Peyer's patch (tissue), 4 donors: ENCODE results near the gene ACAT2. TPM values are rescaled to one million over a fixed set of nuclear protein-coding genes. Genes with fewer than 3 reads are reported as not detected.
A peak's percentile ranks its signal among the peaks of the same experiment; 100 is the strongest.
"Not testable (repeated sequence)": the region's sequence is repeated elsewhere in the genome, so short reads cannot be mapped to it uniquely, and the experiment has no call there.

Experiments
- DNase-seq, 3 donors: peaks; one replicate each; pipeline ENCODE4 v3.0.0-alpha.2; 2017 to 2019
- H3K27ac ChIP-seq, 4 donors: fragments of 200-600 bp; sonication (generic); one replicate each; pipeline ENCODE4 v1.5.1; 2016 to 2019
- H3K27me3 ChIP-seq, 2 donors: fragments of 200-600 bp; sonication (generic); one replicate each; pipeline ENCODE4 v1.5.1; 2019
- H3K36me3 ChIP-seq, 3 donors: fragments of 200-600 bp; sonication (generic); one replicate each; pipeline ENCODE4 v1.5.1; 2016 to 2019
- H3K4me1 ChIP-seq, 4 donors: fragments of 200-600 bp; sonication (generic); one replicate each; pipeline ENCODE4 v1.5.1; 2016 to 2019
- H3K4me3 ChIP-seq, 4 donors: fragments of 200-600 bp; sonication (generic); 1 replicate in 3 of 4; 2 replicates in 1 of 4; pipeline ENCODE4 v1.5.1; 2016 to 2019; ENCODE audit warnings: mild to moderate bottlenecking in 1 of 4
- H3K9me3 ChIP-seq, 4 donors: fragments of 200-600 bp; sonication (generic); one replicate each; pipeline ENCODE4 v1.5.1; 2016 to 2019; ENCODE audit warnings: mild to moderate bottlenecking in 1 of 4
- CTCF ChIP-seq, 6 experiments: fragments of 450-650 bp in 4 of 6; fragments of 200-600 bp in 2 of 6; sonication (generic) in 1 of 6; IDR thresholded peaks; one replicate each; pipeline ENCODE4 v1.5.1; 2017 to 2019; ENCODE audit warnings: antibody characterized with exemption in 6 of 6, mild to moderate bottlenecking in 3 of 6, moderate library complexity in 1 of 6
- POLR2A ChIP-seq, 2 donors: fragments of 450-650 bp; IDR thresholded peaks; one replicate each; pipeline ENCODE4 v1.5.1; 2017; ENCODE audit warnings: antibody characterized with exemption in 2 of 2, mild to moderate bottlenecking in 2 of 2, moderate library complexity in 2 of 2
- total RNA-seq, 4 donors: library from RNA; depleted of rRNA; stranded (reverse); fragments of >200 nt; gene quantifications; one replicate each; pipeline ENCODE4 v1.1.0, GENCODE V29; 2016

The ACAT2 gene
- total RNA-seq, 4 donors from 2014 or later: 6.6 to 22.2 (median 16.5) TPM

DNA sequence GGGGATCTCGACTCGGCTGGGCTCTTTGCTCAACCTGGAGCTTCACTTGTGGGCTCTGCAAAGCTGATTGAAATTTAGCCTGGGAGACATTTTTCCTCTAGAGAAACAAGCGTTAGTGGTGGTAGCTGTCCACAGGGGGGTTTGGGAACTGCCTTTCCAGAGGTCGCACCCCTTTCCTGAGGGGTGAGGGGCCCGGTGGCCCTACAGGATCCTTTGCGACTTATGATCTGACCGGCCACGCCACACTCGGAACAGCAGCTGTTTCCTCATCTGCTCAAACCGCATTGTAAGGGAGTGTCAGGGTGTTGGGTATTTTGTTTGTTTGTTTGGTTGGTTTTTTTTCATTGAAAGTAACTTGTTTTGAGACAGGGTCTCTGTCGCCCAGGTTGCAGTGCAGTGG, 59.3 kb downstream of the ACAT2 start:
- Histone ChIP-seq H3K9me3 (no peaks in the 10 kb centered on the region), H3K36me3 (no peaks in the 10 kb centered on the region), H3K27me3 (no peaks in the 10 kb centered on the region), H3K4me3 (no peak overlapping the region), H3K27ac (no peak overlapping the region), H3K4me1 (no peaks in the 10 kb centered on the region)
- TF ChIP-seq CTCF (IDR thresholded peaks at IDR 0.05) (no peak), POLR2A (IDR thresholded peaks at IDR 0.05) (no peak)
- DNase-seq: no peak

DNA sequence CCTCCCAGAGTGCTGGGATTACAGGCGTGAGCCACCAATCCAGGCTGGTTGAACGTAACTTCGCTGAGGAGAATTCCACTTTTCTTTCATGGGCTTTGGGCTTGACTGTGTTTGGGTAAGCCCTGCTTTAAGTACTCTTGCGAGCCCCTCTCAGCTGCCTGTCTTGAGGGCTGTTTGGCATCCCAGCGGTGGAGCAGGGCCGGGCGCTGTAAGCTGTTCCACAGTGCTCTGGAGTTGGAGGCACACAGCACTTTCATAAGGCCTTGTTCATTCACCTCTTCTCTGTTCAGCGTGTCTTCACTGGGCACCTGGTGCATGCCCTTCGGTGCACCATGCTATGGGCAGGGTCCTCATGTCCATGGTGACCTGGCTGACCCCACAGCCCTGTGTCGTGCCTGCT, 59.9 kb downstream of the ACAT2 start:
- DNase-seq: no peak
- H3K9me3 ChIP-seq: no peaks in the 10 kb centered on the region
- no peak overlapping the region for H3K4me3 ChIP-seq
- no peaks in the 10 kb centered on the region for H3K4me1 ChIP-seq
- H3K27ac ChIP-seq: no peak overlapping the region
- no peak for TF ChIP-seq POLR2A (IDR thresholded peaks at IDR 0.05)
- TF ChIP-seq CTCF (IDR thresholded peaks at IDR 0.05): no peak
- no peaks in the 10 kb centered on the region for H3K36me3 ChIP-seq
- no peaks in the 10 kb centered on the region for H3K27me3 ChIP-seq

- no peaks in the 10 kb centered on the region for H3K36me3 ChIP-seq
- H3K4me1 ChIP-seq: no peaks in the 10 kb centered on the region
- no peaks in the 10 kb centered on the region for H3K27me3 ChIP-seq
- no peak overlapping the region for H3K4me3 ChIP-seq
- DNase-seq: no peak
- no peak overlapping the region for H3K27ac ChIP-seq
- TF ChIP-seq CTCF (IDR thresholded peaks at IDR 0.05): no peak
- TF ChIP-seq POLR2A (IDR thresholded peaks at IDR 0.05): no peak
- H3K9me3 ChIP-seq: no peaks in the 10 kb centered on the region
Measured at GRCh38 chr6:159823953-159824352, 62.1 kb downstream of the ACAT2 start.

DNA sequence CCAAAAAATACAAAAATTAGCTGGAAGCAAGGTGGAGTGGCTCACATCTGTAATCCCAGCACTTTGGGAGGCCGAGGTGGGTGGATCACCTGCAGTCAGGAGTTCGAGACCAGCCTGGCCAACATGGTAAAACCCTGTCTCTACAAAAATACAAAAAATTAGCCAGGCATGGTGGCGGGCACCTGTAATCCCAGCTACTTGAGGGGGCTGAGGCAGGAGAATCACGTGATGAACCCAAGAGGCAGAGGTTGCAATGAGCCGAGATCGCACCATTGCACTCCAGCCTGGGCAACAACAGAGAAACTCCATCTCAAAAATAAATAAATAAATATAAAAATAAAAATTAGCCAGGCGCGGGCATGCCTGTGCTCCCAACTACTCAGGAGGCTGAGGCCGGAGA, 62.8 kb downstream of the ACAT2 start:
- H3K4me3 ChIP-seq, H3K9me3 ChIP-seq, H3K27me3 ChIP-seq, H3K4me1 ChIP-seq, DNase-seq, H3K27ac ChIP-seq, H3K36me3 ChIP-seq: not testable (repeated sequence)

DNA sequence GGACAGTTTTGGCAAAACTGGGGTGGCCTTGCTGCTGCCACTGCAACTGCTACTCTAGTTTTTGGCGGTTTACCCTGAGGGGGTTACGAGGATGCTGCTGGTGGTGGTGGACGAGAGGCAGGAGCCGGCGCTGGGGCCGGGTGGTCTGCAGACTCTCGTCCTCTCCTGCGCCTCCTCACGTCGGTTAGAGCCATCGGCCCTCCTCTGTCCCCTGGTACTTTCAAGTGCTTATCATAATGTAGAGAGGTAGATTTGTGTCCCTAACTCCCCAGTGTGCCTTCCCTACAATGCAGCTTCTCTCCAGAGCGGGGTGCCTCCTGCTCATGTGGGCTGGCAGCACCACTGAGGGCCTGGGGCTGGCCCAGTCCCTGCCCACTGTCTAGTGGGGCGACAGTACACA, 64.2 kb downstream of the ACAT2 start:
- DNase-seq: no peak
- TF ChIP-seq CTCF (IDR thresholded peaks at IDR 0.05) (no peak), POLR2A (IDR thresholded peaks at IDR 0.05) (no peak)
- Histone ChIP-seq H3K9me3 (no peaks in the 10 kb centered on the region), H3K27ac (no peak overlapping the region), H3K4me1 (no peaks in the 10 kb centered on the region), H3K36me3 (no peaks in the 10 kb centered on the region), H3K27me3 (no peaks in the 10 kb centered on the region), H3K4me3 (no peak overlapping the region)

DNA sequence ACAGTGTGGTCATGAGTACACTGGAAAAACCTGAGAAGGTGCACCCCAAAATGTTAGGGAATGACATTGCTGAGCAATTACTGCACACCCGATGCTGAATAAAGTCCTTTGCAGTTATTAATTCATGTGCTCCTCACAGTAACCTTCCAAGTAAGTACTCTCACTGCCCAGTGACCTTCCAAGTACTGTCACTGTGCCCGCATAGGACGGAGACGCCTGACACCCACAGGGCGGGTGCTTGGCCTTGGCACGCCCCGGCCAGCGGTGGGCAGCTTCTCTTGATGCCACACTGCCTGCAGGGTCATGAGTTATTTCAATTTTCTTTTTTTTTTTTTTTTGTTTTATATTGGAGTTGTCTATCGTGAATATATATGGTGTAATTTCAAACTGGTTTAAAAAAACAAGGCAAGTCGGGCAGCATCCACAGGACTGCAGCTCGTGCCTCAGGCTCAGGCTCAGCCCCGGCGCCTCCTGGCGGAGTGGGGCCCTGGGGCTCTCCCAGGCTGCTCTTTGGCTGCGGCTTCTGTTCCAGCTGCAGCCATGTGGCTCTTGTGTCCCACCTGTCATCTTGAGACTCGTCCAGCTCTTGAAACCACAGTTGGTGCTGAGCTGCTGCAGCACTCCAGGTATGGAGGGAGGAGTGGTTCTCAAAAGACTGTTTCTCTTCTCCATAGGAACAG, 65.3 kb downstream of the ACAT2 start:
- TF ChIP-seq POLR2A (IDR thresholded peaks at IDR 0.05) (no peak), CTCF (IDR thresholded peaks at IDR 0.05) (peak in 1 of 6 experiments; percentile 15)
- Histone ChIP-seq H3K4me1 (no peaks in the 10 kb centered on the region), H3K9me3 (no peaks in the 10 kb centered on the region), H3K27me3 (no peaks in the 10 kb centered on the region), H3K4me3 (no peak overlapping the region), H3K36me3 (no peaks in the 10 kb centered on the region), H3K27ac (no peak overlapping the region)
- DNase-seq: no peak
